Astrocyte of the spinal cord (primary cell): ENCODE measurements around the gene CEACAM19.
"Not testable (repeated sequence)": the region's sequence is repeated elsewhere in the genome, so short reads cannot be mapped to it uniquely, and the experiment has no call there.

Source experiments
- DNase-seq: peaks from one replicate; pipeline ENCODE4 v3.0.0; 2011; ENCODE audit warnings: low read depth, low spot score
- H3K4me3 ChIP-seq: 2 replicates; pipeline ENCODE4 v1.5.1; 2011; ENCODE audit warnings: low read depth, mild to moderate bottlenecking, low read length, moderate library complexity
- CTCF ChIP-seq: IDR thresholded peaks from 2 replicates; pipeline ENCODE4 v1.5.1; 2012; ENCODE audit warnings: low read depth, mild to moderate bottlenecking, low read length, inconsistent platforms
- in situ Hi-C: cut with HindIII; loops from 2 replicates; pipeline ENCODE4 v1.10.0; 2017; ENCODE audit warnings: low sequenced_read_pairs

The CEACAM19 gene

GRCh38 chr19:44671400-44671799 is at the start of gene CEACAM19:
Gene CEACAM19 (plus strand): TSS chr19:44671482. CDS start chr19:44671932, 450 bp downstream.
- H3K4me3 ChIP-seq, result no peak within 1 kb of the TSS
- DNase-seq, result no peak
- in situ Hi-C loops, result no loop called here
- no peak for TF ChIP-seq CTCF

DNA sequence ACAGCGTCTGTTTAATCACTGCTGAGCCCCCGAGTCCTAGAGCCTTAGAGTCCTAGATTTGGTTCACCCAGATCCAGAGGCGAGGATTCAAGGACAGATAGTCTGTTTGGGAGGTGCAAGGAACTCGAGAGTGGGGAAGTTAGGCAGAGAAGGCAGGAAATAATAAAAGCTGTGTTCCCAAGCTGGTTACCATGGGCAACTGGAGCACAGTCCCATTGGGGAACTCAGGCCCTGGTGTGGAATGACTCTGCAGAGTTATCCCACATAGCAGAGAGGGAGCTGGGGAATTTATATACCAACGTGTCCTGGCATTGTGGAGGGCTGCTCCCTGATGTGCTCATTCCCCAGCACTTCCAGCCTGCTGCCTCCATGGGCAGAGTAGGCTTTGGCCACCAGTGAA is 48.2 kb upstream of the CEACAM19 start:
- in situ Hi-C loops, result no loop called here
- no peak for TF ChIP-seq CTCF
- DNase-seq, result peak; percentile 31
- H3K4me3 ChIP-seq, result no peak overlapping the region

- no peak for DNase-seq
- in situ Hi-C loops, result no loop called here
- TF ChIP-seq CTCF, result no peak
- no peak overlapping the region for H3K4me3 ChIP-seq
Measured at GRCh38 chr19:44623626-44624025, 47.7 kb upstream of the CEACAM19 start.

- no peak for TF ChIP-seq CTCF
- in situ Hi-C loops, result no loop called here
- no peak overlapping the region for H3K4me3 ChIP-seq
- DNase-seq, result no peak
Measured at GRCh38 chr19:44624840-44625354, 46.4 kb upstream of the CEACAM19 start.

- DNase-seq, in situ Hi-C loops, H3K4me3 ChIP-seq: not testable (repeated sequence)
Measured at GRCh38 chr19:44625637-44626036, 45.6 kb upstream of the CEACAM19 start.

GRCh38 chr19:44626048-44626624 is 45.1 kb upstream of the CEACAM19 start:
- no peak overlapping the region for H3K4me3 ChIP-seq
- in situ Hi-C loops, result no loop called here
- no peak for TF ChIP-seq CTCF
- DNase-seq, result peak; percentile 94

GRCh38 chr19:44627631-44628030 is 43.7 kb upstream of the CEACAM19 start:
- DNase-seq, result no peak
- no peak for TF ChIP-seq CTCF
- no peak overlapping the region for H3K4me3 ChIP-seq
- in situ Hi-C loops, result no loop called here
